SU-DHL-6 (cell line): ENCODE measurements around the gene CDC25C.

Source experiments
- H2AFZ ChIP-seq: fragments of 200-600 bp; sonication (generic); 2 replicates; pipeline ENCODE4 v1.6.1; 2014; ENCODE audit warnings: low read depth, mild to moderate bottlenecking, moderate library complexity, mixed read lengths, antibody characterized with exemption, low read length; ENCODE audit not compliant: severe bottlenecking
- H3F3A ChIP-seq: fragments of 200-600 bp; shearing (Covaris generic); 2 replicates; pipeline ENCODE4 v1.6.0; 2016; ENCODE audit warnings: antibody characterized with exemption, mild to moderate bottlenecking; ENCODE audit not compliant: insufficient read depth
- H3K27ac ChIP-seq: fragments of 200-600 bp; sonication (generic); 2 replicates; pipeline ENCODE4 v1.5.1; 2016; ENCODE audit warnings: low read depth, mild to moderate bottlenecking, low read length, moderate library complexity, mixed read lengths
- H3K27me3 ChIP-seq: fragments of 200-600 bp; sonication (generic), shearing (Covaris generic); 2 replicates; pipeline ENCODE4 v1.6.0; 2014; ENCODE audit warnings: mild to moderate bottlenecking, low read length
- H3K36me3 ChIP-seq: fragments of 200-600 bp; sonication (generic); 2 replicates; pipeline ENCODE4 v1.6.1; 2014; ENCODE audit warnings: mild to moderate bottlenecking, low read length, mixed read lengths
- H3K4me2 ChIP-seq: fragments of 300-600, 200-600 bp; shearing (Covaris generic), sonication (generic); 2 replicates; pipeline ENCODE4 v1.6.0; 2014; ENCODE audit warnings: low read length, low read depth, mild to moderate bottlenecking; ENCODE audit not compliant: poor library complexity, severe bottlenecking
- H3K4me3 ChIP-seq: fragments of 200-600 bp; sonication (generic); 2 replicates; pipeline ENCODE4 v1.5.1; 2014; ENCODE audit warnings: antibody characterized with exemption, low read length, mild to moderate bottlenecking, mixed read lengths; ENCODE audit not compliant: insufficient read depth, poor library complexity, severe bottlenecking
- H3K79me2 ChIP-seq: fragments of 200-600 bp; sonication (generic); 2 replicates; pipeline ENCODE4 v1.6.1; 2014; ENCODE audit warnings: mild to moderate bottlenecking, low read length, moderate library complexity; ENCODE audit not compliant: insufficient read depth
- H3K9ac ChIP-seq: fragments of 200-600 bp; sonication (generic); 2 replicates; pipeline ENCODE4 v1.7.0; 2014; ENCODE audit warnings: mild to moderate bottlenecking, low read length
- H3K9me2 ChIP-seq: fragments of 200-600 bp; sonication (generic); replicated peaks from 2 replicates; pipeline ENCODE4 v1.6.1; 2014; ENCODE audit warnings: low read length; ENCODE audit not compliant: insufficient read depth
- H3K9me3 ChIP-seq: fragments of 200-600 bp; sonication (generic); 2 replicates; pipeline ENCODE4 v1.6.1; 2014; ENCODE audit warnings: low read length, mixed read lengths; ENCODE audit not compliant: insufficient read depth
- H4K20me1 ChIP-seq: fragments of 200-600 bp; sonication (generic); 2 replicates; pipeline ENCODE4 v1.6.1; 2014; ENCODE audit warnings: low read depth, mild to moderate bottlenecking, antibody characterized with exemption, low read length, moderate library complexity, mixed read lengths
- EZH2phosphoT487 ChIP-seq: fragments of 200-600 bp; sonication (generic), shearing (Covaris generic); conservative IDR thresholded peaks from 2 replicates; pipeline ENCODE4 v1.6.1; 2018; ENCODE audit warnings: mild to moderate bottlenecking, antibody characterized with exemption, low read length, moderate library complexity, mixed read lengths
- TF ChIP-seq, protein P1 (sequence below): fragments of 200-600 bp; sonication (generic); IDR thresholded peaks from one replicate; pipeline ENCODE4 v1.5.1; 2017; ENCODE audit warnings: antibody characterized with exemption, mild to moderate bottlenecking, low read length, moderate library complexity; ENCODE audit not compliant: insufficient read depth, poor library complexity, severe bottlenecking

Gene CDC25C

DNA sequence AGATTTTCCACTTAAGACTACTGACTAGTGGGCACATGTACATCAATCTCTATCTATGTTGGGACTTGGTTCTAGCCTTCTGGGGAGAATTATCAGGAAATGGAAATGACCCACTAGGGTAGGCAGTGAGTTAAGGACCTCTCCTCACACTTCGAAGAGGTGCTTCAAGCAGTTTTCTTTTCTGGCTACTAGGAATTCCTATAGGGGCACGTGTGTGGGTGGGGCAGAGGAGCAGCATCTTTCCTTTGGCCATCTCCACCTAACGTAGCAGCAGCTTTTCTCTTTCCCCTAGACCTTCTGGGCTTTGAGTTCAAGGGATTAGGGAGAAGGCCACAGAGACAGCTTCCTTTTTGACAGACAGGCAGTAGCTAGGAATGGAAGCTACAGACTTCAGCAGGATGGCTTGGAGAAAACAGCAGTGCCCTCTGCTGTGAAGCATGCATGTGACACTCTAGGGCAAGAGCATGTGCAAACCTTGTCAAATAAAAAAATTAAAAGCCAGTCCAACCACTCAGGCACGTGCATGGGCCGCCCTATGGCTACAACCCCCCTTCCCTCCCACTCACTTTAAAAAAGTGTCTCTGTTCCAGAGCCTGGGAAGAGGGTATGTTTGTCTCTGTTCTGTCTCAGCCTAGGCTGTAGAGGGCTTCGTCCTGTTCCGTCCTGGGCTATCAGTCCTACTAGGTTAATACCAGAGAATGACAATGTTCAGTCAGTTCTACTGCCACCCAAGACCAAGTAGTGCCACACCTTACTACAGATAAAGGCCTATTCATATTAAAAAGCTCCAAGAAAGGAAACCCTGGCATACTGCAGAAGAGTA, 48.5 kb downstream of the CDC25C start:
- Histone ChIP-seq H3K79me2 (no peaks in the 10 kb centered on the region), H3K4me2 (no peak overlapping the region), H3K9ac (no peak overlapping the region), H2AFZ (peak overlapping the region; percentile 2), H3K9me2 (no peaks in the 10 kb centered on the region), H3K4me3 (no peak overlapping the region), H4K20me1 (no peaks in the 10 kb centered on the region), H3K9me3 (no peaks in the 10 kb centered on the region), H3K27ac (no peak overlapping the region), H3K36me3 (no peaks in the 10 kb centered on the region), H3F3A (no peaks in the 10 kb centered on the region), H3K27me3 (no peaks in the 10 kb centered on the region)
- no peak for TF ChIP-seq EZH2phosphoT487
- TF ChIP-seq, protein P1, sequence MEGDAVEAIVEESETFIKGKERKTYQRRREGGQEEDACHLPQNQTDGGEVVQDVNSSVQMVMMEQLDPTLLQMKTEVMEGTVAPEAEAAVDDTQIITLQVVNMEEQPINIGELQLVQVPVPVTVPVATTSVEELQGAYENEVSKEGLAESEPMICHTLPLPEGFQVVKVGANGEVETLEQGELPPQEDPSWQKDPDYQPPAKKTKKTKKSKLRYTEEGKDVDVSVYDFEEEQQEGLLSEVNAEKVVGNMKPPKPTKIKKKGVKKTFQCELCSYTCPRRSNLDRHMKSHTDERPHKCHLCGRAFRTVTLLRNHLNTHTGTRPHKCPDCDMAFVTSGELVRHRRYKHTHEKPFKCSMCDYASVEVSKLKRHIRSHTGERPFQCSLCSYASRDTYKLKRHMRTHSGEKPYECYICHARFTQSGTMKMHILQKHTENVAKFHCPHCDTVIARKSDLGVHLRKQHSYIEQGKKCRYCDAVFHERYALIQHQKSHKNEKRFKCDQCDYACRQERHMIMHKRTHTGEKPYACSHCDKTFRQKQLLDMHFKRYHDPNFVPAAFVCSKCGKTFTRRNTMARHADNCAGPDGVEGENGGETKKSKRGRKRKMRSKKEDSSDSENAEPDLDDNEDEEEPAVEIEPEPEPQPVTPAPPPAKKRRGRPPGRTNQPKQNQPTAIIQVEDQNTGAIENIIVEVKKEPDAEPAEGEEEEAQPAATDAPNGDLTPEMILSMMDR, result peak; percentile 29

DNA sequence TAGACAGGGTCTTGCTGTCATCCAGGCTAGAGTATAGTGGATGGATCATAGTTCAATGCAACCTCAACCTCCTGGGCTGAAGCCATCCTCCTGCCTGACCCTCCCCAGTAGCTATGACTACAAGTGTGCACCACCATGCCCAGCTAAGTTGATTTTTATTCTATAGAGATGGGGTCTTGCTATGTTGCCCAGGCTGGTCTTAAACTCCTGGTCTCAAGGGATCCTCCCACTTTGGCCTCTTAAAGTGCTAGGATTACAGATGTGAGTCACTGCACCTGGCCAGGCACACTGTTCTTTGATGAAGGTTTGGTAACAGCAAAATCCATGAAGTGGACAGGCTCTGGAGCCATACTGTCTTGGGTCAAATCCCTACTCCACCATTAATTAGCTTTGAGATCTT, 50.7 kb downstream of the CDC25C start:
- no peaks in the 10 kb centered on the region for H3K36me3 ChIP-seq
- no peak for TF ChIP-seq EZH2phosphoT487
- no peak overlapping the region for H3K27ac ChIP-seq
- no peak overlapping the region for H3K4me2 ChIP-seq
- no peaks in the 10 kb centered on the region for H4K20me1 ChIP-seq
- H3K27me3 ChIP-seq, result no peaks in the 10 kb centered on the region
- no peaks in the 10 kb centered on the region for H3K9me2 ChIP-seq
- H2AFZ ChIP-seq, result no peak overlapping the region
- no peaks in the 10 kb centered on the region for H3F3A ChIP-seq
- H3K79me2 ChIP-seq, result no peaks in the 10 kb centered on the region
- no peaks in the 10 kb centered on the region for H3K9me3 ChIP-seq
- H3K4me3 ChIP-seq, result no peak overlapping the region
- no peak overlapping the region for H3K9ac ChIP-seq

DNA sequence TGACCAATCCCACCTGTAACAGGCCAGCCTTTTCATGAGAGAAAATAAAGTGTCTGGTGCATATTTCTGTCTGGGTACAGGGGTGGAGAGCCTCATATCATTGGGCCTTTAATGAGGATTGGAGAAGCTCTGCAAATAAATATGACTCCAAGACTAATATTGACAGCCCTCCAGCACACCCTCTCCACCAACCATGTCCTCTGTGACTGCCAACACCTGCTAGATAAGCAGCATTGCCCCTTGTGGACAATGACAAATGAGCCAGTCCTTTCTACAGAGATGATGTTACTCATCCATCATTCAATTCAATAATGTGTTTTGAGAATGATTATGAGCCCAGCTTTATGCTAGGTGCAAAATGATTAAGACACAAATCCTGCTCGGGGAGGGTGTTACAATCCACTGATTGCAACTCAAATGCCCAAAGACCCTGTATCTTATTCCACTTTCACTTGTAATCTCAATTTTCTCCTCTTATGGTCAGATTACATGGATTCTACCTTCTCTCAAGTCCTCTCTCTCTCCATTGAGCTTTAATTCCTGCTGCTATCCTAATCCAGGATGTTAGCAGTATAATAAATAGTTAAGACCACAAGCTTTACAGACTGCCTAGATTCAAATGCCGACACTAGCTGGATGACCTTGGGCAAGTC, 55.1 kb downstream of the CDC25C start:
- TF ChIP-seq EZH2phosphoT487, result no peak
- TF ChIP-seq, protein P1, result no peak
- no peaks in the 10 kb centered on the region for H3F3A ChIP-seq
- no peak overlapping the region for H2AFZ ChIP-seq
- H3K9me2 ChIP-seq, result no peaks in the 10 kb centered on the region
- H3K27me3 ChIP-seq, result no peaks in the 10 kb centered on the region
- no peak overlapping the region for H3K4me2 ChIP-seq
- H3K9ac ChIP-seq, result no peak overlapping the region
- no peaks in the 10 kb centered on the region for H3K36me3 ChIP-seq
- no peaks in the 10 kb centered on the region for H3K9me3 ChIP-seq
- no peak overlapping the region for H3K27ac ChIP-seq
- no peaks in the 10 kb centered on the region for H3K79me2 ChIP-seq
- no peak overlapping the region for H3K4me3 ChIP-seq
- H4K20me1 ChIP-seq, result no peaks in the 10 kb centered on the region

DNA sequence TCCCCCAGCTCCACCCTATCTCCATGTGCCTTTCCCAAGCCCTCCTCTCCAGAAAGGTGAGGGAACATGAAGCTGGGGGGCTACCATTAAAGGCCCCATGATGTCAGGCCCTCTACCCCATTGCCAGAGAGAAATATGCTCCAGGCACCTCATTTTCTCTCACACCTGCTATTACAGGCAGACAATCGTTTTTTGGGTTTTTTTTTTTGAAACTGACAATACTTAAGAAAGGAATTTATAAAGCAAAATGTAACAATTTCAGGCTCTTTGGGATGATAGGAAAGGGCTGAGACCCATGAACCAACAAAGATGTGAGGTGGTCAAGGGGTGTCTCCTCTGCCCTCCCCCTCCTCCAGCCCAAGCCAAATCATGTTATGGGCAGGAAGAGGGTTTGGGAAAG, 55.7 kb downstream of the CDC25C start:
- Histone ChIP-seq H3K4me2 (no peak overlapping the region), H3K27ac (no peak overlapping the region), H3K9me3 (no peaks in the 10 kb centered on the region), H3F3A (no peaks in the 10 kb centered on the region), H3K27me3 (no peaks in the 10 kb centered on the region), H2AFZ (no peak overlapping the region), H3K36me3 (no peaks in the 10 kb centered on the region), H4K20me1 (no peaks in the 10 kb centered on the region), H3K79me2 (no peaks in the 10 kb centered on the region), H3K9me2 (no peaks in the 10 kb centered on the region), H3K4me3 (no peak overlapping the region), H3K9ac (no peak overlapping the region)
- no peak for TF ChIP-seq EZH2phosphoT487
- TF ChIP-seq, protein P1, result no peak
